GM18505 (cell line): Measurements from ENCODE around the gene PTBP1.

ENCODE experiments used
- ATAC-seq: cut with Tn5 transposase; IDR thresholded peaks from one replicate; pipeline ENCODE4 v1.9.1; 2021; ENCODE audit not compliant: unreplicated experiment
- POLR2A ChIP-seq: IDR thresholded peaks from 4 replicates; pipeline ENCODE4 v1.6.1; 2011; ENCODE audit warnings: borderline replicate concordance; ENCODE audit not compliant: insufficient read depth, insufficient read length; ENCODE audit errors: extremely low read depth

Gene PTBP1

DNA sequence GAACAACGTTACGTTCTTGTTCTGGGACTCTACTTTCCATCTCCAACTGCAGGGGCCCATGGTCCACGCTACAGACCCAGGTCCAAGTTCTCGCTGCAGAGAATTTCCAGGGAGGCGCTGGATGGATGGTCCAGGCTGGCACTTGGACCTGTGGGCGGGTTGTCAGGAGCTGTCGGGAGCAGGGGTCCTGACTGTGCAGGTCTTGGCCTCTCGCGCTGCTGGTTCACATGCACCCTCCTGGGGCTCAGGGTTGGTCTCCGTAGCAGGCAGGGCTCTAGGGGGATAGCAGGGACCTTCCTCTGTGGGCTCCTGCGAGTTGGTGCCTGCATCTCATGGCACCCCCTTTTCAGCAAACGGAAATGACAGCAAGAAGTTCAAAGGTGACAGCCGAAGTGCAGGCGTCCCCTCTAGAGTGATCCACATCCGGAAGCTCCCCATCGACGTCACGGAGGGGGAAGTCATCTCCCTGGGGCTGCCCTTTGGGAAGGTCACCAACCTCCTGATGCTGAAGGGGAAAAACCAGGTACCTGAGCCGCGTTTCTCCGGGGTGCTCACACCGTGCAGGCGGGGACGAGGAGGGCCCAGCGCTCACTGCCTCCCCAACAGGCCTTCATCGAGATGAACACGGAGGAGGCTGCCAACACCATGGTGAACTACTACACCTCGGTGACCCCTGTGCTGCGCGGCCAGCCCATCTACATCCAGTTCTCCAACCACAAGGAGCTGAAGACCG, 6.6 kb downstream of the PTBP1 start:
- no peak for TF ChIP-seq POLR2A
- no peak for ATAC-seq

DNA sequence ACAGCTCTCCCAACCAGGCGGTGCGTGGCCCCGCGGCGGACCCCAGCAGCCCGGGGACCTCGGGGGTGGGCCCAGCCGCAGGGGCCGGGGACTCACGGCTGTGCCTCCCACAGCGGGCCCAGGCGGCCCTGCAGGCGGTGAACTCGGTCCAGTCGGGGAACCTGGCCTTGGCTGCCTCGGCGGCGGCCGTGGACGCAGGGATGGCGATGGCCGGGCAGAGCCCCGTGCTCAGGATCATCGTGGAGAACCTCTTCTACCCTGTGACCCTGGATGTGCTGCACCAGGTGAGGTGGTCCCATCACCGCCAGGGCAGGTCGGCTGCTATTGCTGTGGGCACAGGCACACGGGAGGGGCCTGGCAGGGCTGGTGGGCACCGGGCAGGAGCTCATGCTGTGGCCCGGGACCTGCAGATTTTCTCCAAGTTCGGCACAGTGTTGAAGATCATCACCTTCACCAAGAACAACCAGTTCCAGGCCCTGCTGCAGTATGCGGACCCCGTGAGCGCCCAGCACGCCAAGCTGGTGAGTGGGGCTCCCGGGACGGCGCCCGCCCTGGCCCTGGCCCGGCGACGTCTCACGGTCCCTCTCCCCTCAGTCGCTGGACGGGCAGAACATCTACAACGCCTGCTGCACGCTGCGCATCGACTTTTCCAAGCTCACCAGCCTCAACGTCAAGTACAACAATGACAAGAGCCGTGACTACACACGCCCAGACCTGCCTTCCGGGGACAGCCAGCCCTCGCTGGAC, 7.3 kb downstream of the PTBP1 start:
- TF ChIP-seq POLR2A, result no peak
- no peak for ATAC-seq

DNA sequence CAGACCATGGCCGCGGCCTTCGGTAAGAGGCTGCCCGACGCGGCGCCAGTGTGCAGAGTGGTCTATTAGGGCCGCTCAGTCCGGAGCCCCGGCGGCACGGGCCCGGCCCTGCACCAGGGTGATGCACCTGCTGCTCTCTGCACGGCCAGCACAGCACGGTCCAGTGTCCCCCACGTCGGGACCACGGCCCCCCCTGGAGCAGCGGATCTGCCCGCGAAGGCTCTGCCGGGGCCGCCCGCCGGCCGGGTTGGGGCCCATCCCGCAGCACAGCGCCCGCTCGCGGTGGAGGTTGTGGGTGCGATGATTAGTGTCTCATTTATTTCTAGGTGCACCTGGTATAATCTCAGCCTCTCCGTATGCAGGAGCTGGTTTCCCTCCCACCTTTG, 7.9 kb downstream of the PTBP1 start:
- no peak for ATAC-seq
- no peak for TF ChIP-seq POLR2A

DNA sequence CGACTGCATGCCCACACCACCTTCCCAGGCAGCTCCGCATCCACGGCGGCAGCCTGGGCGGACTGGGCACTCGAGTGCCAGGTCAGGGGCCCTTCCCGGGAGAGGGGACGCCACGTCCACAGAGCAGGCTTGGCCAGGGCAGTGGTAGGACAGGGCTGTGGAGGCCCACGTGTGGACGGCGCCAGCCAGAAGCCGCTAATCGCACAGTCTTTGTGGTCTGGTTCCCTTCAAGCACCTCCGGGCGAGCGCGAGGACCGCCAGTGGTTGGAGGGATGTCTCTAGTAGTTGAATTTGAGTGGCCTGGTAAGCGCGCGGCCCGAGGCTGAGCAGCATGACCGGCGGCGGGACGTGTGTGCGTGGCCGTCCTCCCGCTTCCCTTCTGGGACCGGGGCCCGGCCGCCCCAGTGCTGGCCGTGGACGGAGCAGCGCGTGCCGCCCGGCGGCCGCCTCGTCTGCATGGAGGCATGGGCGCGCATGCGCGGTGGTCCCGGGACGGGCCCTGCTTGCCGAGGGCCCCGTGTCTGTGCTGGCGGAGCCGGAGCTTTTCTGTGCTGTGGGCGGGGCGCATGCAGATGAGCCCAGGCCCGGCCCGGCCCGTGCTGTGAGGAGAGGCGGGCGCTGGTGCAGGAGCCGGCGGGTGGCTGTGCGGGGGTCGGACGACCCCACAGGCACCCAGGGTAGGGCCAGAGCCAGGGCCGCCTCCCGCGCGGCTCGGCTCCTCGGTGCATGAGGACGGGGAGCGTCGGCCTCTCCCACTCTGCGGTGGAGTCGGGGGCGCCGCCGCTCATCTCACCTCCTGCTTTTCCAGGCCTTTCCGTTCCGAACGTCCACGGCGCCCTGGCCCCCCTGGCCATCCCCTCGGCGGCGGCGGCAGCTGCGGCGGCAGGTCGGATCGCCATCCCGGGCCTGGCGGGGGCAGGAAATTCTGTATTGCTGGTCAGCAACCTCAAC, 8.6 kb downstream of the PTBP1 start:
- ATAC-seq, result no peak
- TF ChIP-seq POLR2A, result no peak

DNA sequence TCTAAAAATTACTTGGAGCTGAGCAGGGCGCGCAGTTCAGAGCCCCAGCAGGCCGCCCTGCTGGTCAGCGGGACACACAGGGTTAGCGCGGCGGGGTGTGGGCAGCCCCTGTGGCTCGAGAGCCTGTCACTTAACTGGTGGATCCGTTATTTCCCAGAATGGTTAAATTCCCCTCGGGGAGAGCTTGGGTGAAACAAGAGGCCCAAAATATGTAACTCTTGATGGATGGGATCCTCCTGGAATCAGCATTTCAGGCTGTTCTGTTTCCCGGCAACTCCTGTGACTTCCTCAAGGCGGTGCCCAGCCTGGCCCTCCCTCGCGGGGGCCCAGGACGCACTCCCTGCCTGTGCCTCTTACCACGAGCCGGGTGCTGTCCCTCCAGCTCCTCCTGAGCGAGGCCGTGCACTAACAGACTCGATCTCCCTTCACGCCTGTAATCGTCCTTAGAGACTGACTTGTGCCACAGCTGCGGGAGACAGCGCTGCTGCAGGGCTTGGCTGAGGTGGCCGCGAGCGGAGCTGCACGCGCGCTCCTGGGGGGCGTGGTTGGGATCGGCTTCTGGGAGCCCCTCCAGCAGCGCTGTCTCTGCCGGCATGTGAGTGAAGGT, 9.7 kb downstream of the PTBP1 start:
- no peak for ATAC-seq
- TF ChIP-seq POLR2A, result no peak

DNA sequence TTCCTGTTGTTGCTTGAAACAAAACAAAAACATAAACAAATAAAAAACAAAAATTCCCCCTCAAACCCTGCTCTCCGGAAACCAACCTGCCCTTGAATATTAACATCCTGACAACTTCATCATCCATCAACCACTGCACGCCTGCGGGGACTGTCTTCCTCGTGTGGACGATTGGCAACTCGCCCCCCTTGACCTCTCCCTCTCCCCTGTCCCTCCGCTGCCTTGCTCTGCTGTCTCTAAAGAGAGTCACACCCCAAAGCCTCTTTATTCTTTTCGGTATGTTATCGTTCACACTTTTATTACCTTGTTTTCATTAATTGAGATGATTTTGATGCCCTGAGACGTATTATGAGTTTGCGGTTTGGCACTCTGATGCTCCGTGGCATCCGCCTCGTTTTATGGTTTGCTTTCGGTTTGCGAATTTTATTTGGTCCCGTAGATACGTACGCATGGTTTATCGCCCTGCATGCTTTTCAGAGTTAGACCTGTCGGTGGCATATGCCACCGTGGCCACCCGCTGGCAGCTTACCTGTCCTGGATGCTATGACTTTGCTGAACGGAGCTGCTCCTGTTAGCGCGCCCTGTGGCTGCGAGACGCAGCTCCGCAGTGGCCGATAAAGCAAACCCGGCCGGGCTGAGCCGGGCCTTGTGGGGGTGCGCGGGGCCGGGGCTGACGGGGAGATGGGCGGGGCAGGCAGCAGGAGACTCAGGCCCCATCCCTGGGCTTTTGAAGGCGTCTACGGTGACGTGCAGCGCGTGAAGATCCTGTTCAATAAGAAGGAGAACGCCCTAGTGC, 10.6 kb downstream of the PTBP1 start:
- no peak for TF ChIP-seq POLR2A
- ATAC-seq, result no peak

DNA sequence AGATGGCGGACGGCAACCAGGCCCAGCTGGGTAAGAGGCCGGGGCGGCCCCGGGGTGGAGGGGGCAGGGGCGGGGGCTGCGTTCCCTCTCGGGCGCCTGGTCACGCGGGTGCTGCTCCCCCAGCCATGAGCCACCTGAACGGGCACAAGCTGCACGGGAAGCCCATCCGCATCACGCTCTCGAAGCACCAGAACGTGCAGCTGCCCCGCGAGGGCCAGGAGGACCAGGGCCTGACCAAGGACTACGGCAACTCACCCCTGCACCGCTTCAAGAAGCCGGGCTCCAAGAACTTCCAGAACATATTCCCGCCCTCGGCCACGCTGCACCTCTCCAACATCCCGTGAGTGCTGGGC, 11.1 kb downstream of the PTBP1 start:
- ATAC-seq, result no peak
- no peak for TF ChIP-seq POLR2A

DNA sequence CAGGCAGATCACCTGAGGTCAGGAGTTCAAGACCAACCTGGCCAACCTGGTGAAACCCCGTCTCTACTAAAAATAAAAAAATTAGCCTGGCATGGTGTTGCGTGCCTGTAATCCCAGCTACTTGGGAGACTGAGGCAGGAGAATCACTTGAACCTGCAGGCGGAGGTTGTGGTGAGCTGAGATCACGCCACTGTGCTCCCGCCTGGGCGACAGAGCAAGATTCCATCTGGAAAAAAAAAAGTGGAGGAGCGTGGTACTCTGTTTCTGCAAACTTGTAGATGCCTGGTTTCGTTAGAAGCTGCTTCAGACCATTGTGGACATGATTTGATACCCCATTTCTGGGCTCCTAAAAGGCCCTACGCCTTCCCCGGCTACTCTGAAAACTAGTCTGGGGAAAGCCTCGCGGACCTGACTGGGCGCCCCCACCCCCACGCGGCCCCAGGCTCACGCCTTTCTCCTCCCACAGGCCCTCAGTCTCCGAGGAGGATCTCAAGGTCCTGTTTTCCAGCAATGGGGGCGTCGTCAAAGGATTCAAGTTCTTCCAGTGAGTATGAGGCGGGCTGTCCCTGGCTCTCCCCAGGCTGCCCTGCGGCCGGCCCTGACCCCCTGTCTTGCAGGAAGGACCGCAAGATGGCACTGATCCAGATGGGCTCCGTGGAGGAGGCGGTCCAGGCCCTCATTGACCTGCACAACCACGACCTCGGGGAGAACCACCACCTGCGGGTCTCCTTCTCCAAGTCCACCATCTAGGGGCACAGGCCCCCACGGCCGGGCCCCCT, 13.0 kb downstream of the PTBP1 start:
- no peak for ATAC-seq
- TF ChIP-seq POLR2A, result no peak

DNA sequence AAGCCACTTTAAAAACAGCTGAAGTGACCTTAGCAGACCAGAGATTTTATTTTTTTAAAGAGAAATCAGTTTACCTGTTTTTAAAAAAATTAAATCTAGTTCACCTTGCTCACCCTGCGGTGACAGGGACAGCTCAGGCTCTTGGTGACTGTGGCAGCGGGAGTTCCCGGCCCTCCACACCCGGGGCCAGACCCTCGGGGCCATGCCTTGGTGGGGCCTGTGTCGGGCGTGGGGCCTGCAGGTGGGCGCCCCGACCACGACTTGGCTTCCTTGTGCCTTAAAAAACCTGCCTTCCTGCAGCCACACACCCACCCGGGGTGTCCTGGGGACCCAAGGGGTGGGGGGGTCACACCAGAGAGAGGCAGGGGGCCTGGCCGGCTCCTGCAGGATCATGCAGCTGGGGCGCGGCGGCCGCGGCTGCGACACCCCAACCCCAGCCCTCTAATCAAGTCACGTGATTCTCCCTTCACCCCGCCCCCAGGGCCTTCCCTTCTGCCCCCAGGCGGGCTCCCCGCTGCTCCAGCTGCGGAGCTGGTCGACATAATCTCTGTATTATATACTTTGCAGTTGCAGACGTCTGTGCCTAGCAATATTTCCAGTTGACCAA, 13.7 kb downstream of the PTBP1 start:
- peak; percentile 4 for TF ChIP-seq POLR2A
- no peak for ATAC-seq

DNA sequence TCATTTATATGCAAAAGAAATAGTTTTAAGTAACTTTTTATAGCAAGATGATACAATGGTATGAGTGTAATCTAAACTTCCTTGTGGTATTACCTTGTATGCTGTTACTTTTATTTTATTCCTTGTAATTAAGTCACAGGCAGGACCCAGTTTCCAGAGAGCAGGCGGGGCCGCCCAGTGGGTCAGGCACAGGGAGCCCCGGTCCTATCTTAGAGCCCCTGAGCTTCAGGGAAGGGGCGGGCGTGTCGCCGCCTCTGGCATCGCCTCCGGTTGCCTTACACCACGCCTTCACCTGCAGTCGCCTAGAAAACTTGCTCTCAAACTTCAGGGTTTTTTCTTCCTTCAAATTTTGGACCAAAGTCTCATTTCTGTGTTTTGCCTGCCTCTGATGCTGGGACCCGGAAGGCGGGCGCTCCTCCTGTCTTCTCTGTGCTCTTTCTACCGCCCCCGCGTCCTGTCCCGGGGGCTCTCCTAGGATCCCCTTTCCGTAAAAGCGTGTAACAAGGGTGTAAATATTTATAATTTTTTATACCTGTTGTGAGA, 14.3 kb downstream of the PTBP1 start:
- ATAC-seq, result no peak
- no peak for TF ChIP-seq POLR2A
